IPS DF 6.9 (cell line): ENCODE results near the gene PTCHD4.

Source experiments
- DNase-seq: peaks from one replicate; pipeline ENCODE4 v3.0.0-alpha.2; 2013; ENCODE audit warnings: low read depth, low spot score
- H3K27ac ChIP-seq: one replicate; pipeline ENCODE4 v1.5.1; 2013; ENCODE audit warnings: low read length, control low read depth
- H3K27me3 ChIP-seq: 2 replicates; pipeline ENCODE4 v1.6.1; 2013; ENCODE audit warnings: mild to moderate bottlenecking, low read length; ENCODE audit not compliant: control insufficient read depth, insufficient read depth
- H3K36me3 ChIP-seq: 2 replicates; pipeline ENCODE4 v1.6.1; 2013; ENCODE audit warnings: low read length; ENCODE audit not compliant: control insufficient read depth, insufficient read depth
- H3K4me1 ChIP-seq: 2 replicates; pipeline ENCODE4 v1.6.1; 2013; ENCODE audit warnings: low read length; ENCODE audit not compliant: control insufficient read depth, insufficient read depth
- H3K4me3 ChIP-seq: 2 replicates; pipeline ENCODE4 v1.5.1; 2013; ENCODE audit warnings: mild to moderate bottlenecking, low read length
- H3K9me3 ChIP-seq: 2 replicates; pipeline ENCODE4 v1.6.1; 2013; ENCODE audit warnings: low read length, inconsistent platforms; ENCODE audit not compliant: control insufficient read depth, insufficient read depth
- WGBS: extraction: QIAGEN DNeasy Blood & Tissue Kit; methylation state at CpG from one replicate; pipeline ENCODE4 v1.1.7; 2013; ENCODE audit warnings: mixed read lengths, missing lambda C conversion rate; ENCODE audit not compliant: insufficient read length, insufficient coverage; 5-methylcytosine and 5-hydroxymethylcytosine counted together

The PTCHD4 gene

GRCh38 chr6:48075181-48075580, 35.8 kb downstream of the PTCHD4 start:
- H3K27ac ChIP-seq: no peak overlapping the region
- no peaks in the 10 kb centered on the region for H3K36me3 ChIP-seq
- no peaks in the 10 kb centered on the region for H3K27me3 ChIP-seq
- H3K9me3 ChIP-seq: no peaks in the 10 kb centered on the region
- no peak overlapping the region for H3K4me3 ChIP-seq
- no peaks in the 10 kb centered on the region for H3K4me1 ChIP-seq
- DNase-seq: no peak

DNA sequence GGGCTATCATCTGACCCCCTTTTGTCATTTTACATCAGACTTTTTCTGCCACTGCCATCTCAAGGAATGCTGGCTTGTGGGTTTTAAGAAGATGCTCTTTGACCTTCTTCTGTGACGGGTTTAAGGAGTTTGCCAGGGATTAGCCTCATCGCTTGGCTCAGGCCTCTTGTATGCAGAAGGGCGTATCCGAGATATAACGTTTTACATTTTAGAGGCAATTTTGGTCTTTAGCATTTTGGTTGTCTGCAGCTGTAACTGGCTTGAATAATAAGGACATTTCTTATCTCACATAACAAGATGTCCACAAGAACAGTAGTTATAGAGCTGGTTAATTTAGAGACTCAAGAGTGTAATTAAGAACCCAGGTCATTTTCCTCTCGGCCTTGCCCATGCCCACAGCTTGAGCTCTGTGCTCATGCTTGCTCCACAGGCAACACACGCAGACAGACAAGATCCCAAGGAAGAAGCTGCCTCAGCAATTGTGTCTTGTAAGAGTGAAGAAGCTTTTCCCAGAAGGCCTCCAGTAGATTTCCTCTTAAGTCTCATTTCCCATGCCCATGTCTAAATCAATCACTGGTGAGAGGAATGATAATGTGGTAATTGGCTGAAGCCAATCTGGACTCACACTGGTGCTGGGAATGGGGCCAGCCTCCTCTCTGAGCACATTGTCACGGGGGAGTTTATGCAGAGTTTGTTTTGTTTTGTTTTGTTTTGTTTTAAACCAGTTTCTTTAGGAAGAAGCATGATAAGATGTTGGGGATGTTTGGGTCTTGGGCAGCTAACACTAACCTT, 36.8 kb downstream of the PTCHD4 start:
- no peaks in the 10 kb centered on the region for H3K36me3 ChIP-seq
- peaks cover 2% of the 10 kb centered on the region; the same call in 1 of the 2 replicates for H3K4me1 ChIP-seq
- H3K27ac ChIP-seq: no peak overlapping the region
- DNase-seq: no peak
- H3K27me3 ChIP-seq: peaks cover 2% of the 10 kb centered on the region
- no CpG with 5 or more reads among the region's 8 CpGs for WGBS
- no peak overlapping the region for H3K4me3 ChIP-seq
- no peaks in the 10 kb centered on the region for H3K9me3 ChIP-seq

DNA sequence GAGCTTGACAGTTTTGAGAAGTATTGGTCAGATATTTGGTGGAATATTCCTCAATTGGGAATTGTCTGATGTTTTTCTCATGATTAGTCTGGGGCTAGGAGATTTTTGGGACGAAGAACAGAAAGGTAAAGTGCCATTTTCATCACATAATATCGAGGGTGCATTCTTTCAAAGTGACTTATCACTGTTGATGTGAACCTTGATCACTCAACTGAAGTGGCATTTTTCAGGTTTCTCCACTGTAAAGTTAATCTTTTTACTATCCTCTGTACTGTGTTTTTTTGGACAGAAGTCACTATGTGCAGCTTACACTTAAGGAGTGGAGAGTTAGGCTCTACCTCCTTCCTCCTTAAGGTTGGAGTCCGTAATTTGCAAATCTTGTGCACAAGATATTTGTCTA, 39.2 kb downstream of the PTCHD4 start:
- no peak overlapping the region for H3K4me3 ChIP-seq
- DNase-seq: no peak
- H3K27me3 ChIP-seq: peaks cover 8% of the 10 kb centered on the region
- WGBS: no CpG with 5 or more reads among the region's 3 CpGs
- no peaks in the 10 kb centered on the region for H3K9me3 ChIP-seq
- H3K36me3 ChIP-seq: no peaks in the 10 kb centered on the region
- H3K4me1 ChIP-seq: peaks cover 2% of the 10 kb centered on the region; the same call in 1 of the 2 replicates
- no peak overlapping the region for H3K27ac ChIP-seq

DNA sequence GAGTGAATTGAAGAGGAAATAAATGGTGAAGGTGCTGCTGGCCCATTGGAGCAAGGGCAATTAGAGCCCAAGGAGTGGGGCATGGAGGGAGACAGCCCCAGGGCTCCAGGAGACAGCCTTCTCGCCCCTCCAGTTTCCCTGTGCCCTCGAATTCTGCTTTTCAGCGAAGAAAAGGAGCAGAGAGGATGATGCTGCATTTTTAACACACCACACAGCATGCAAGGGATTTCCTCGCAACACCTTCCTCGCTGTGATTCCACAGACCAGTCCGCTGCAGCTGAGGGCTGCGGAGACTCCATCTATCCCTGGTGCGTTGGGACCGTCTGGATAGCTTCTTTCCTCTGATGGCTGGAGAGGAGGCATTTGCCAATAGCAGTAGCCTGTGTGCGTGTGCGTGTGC, 41.7 kb downstream of the PTCHD4 start:
- WGBS: no CpG with 5 or more reads among the region's 11 CpGs
- H3K36me3 ChIP-seq: no peaks in the 10 kb centered on the region
- H3K4me1 ChIP-seq: peaks cover 2% of the 10 kb centered on the region; the same call in 1 of the 2 replicates
- H3K9me3 ChIP-seq: no peaks in the 10 kb centered on the region
- peak overlapping the region; percentile 32; the same call in 1 of the 2 replicates for H3K4me3 ChIP-seq
- peaks cover 8% of the 10 kb centered on the region for H3K27me3 ChIP-seq
- H3K27ac ChIP-seq: no peak overlapping the region
- no peak for DNase-seq

GRCh38 chr6:48068278-48069251, 42.4 kb downstream of the PTCHD4 start:
- peaks cover 2% of the 10 kb centered on the region; the same call in 1 of the 2 replicates for H3K4me1 ChIP-seq
- peak overlapping the region; percentile 33; the same call in 1 of the 2 replicates for H3K4me3 ChIP-seq
- peaks cover 8% of the 10 kb centered on the region for H3K27me3 ChIP-seq
- H3K27ac ChIP-seq: no peak overlapping the region
- no peak for DNase-seq
- no peaks in the 10 kb centered on the region for H3K9me3 ChIP-seq
- H3K36me3 ChIP-seq: no peaks in the 10 kb centered on the region
- WGBS: no CpG with 5 or more reads among the region's 64 CpGs

GRCh38 chr6:48067886-48068277, 43.1 kb downstream of the PTCHD4 start:
- peaks cover 2% of the 10 kb centered on the region; the same call in 1 of the 2 replicates for H3K4me1 ChIP-seq
- H3K4me3 ChIP-seq: peak overlapping the region; percentile 33; the same call in 1 of the 2 replicates
- no CpG with 5 or more reads among the region's 4 CpGs for WGBS
- no peaks in the 10 kb centered on the region for H3K36me3 ChIP-seq
- H3K27me3 ChIP-seq: peaks cover 8% of the 10 kb centered on the region
- H3K27ac ChIP-seq: no peak overlapping the region
- H3K9me3 ChIP-seq: no peaks in the 10 kb centered on the region
- no peak for DNase-seq

DNA sequence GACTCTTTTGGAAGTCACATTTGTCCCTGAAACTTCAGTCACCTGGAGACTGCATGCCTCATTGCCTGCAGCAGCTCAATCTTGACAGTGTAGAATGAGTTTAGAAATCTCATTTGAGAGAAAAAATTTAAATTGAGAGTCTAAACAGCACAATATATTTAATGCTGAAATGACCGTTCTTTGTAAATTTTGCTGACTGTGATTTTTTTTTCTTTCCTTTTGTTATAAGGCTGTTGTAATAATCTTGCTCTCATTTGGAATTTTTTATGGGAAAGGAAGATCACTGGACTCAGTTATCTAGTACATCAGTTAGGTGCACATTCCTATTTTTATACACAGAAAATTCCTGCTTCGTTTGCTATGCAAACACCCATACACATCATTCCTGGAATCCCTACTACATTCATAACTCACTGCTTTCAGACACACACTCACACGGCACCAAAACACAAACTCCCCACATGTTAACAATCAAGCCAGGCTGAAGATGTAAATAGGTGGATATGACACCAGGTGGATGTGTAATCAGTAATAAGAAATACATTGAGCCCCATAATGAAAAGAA, 43.8 kb downstream of the PTCHD4 start:
- H3K27me3 ChIP-seq: peaks cover 8% of the 10 kb centered on the region
- H3K4me1 ChIP-seq: peaks cover 2% of the 10 kb centered on the region; the same call in 1 of the 2 replicates
- H3K4me3 ChIP-seq: no peak overlapping the region
- no peaks in the 10 kb centered on the region for H3K36me3 ChIP-seq
- 100% methylated on average over 1 of the region's 3 CpGs for WGBS
- DNase-seq: no peak
- no peak overlapping the region for H3K27ac ChIP-seq
- H3K9me3 ChIP-seq: no peaks in the 10 kb centered on the region

DNA sequence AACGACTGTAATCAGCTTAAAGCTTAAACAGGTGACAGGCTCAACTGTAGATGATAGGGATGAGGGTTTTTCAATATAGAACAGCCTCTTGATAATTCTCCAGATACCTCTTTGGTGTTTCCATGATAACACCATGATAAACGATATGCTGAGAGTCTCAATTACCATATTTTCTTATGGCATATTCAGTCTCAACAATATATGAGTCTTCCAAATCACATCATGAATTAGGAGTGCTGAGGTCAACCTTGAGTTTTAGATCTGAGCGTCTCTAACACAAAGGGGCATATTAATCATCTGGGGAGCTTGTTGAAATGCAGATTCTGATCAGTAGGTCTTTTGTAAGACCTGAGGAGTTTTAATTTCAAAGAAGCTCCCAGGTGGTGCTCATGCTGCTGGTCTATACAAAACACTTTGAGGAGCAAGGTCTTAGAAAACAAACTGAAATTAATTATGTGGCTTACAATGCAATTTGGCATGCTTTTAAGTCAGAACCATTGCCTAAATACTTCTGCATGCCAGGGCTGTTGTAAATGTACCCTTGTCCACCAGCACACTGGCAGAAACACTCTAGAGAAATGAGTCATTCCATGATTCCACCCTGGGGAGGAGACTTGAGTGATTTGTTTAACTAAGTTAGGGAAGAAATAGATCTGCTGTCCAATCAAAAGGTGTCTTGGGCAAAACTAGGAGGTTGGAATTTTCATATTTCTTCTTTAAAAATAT, 49.6 kb downstream of the PTCHD4 start:
- Histone ChIP-seq H3K4me1 (no peaks in the 10 kb centered on the region), H3K9me3 (no peaks in the 10 kb centered on the region), H3K4me3 (no peak overlapping the region), H3K27ac (no peak overlapping the region), H3K27me3 (no peaks in the 10 kb centered on the region; the same call in 1 of the 2 replicates), H3K36me3 (no peaks in the 10 kb centered on the region)
- no CpG with 5 or more reads among the region's 3 CpGs for WGBS
- DNase-seq: no peak
